ENCODE data around the gene BLOC1S1. TPM values are rescaled to one million over a fixed set of nuclear protein-coding genes. Genes with fewer than 3 reads are reported as not detected.

BLOC1S1 gene
- total and polyA plus RNA-seq, 7 donors, result 173 to 655 (median 355) TPM

- intact Hi-C loops (cut with DNase I), result no loop called here
- Histone ChIP-seq H3K4me1 (peaks cover 0 to 51% (median 46%) of the 10 kb centered on the region in 4 donors), H3K36me3 (peaks cover 9 to 22% (median 14%) of the 10 kb centered on the region in 4 donors), H3K27ac (peak overlapping the region; percentile 100), H3K27me3 (no peaks in the 10 kb centered on the region), H3K4me3 (peak overlapping the region; percentile 95 to 99 (median 98)), H3K9me3 (no peaks in the 10 kb centered on the region)
- TF ChIP-seq, protein P1, sequence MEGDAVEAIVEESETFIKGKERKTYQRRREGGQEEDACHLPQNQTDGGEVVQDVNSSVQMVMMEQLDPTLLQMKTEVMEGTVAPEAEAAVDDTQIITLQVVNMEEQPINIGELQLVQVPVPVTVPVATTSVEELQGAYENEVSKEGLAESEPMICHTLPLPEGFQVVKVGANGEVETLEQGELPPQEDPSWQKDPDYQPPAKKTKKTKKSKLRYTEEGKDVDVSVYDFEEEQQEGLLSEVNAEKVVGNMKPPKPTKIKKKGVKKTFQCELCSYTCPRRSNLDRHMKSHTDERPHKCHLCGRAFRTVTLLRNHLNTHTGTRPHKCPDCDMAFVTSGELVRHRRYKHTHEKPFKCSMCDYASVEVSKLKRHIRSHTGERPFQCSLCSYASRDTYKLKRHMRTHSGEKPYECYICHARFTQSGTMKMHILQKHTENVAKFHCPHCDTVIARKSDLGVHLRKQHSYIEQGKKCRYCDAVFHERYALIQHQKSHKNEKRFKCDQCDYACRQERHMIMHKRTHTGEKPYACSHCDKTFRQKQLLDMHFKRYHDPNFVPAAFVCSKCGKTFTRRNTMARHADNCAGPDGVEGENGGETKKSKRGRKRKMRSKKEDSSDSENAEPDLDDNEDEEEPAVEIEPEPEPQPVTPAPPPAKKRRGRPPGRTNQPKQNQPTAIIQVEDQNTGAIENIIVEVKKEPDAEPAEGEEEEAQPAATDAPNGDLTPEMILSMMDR (IDR thresholded peaks at IDR 0.05), result no peak
- TF ChIP-seq POLR2AphosphoS5 (IDR thresholded peaks at IDR 0.05), result peak; percentile 56 to 92 (median 74)
- TF ChIP-seq EP300 (IDR thresholded peaks at IDR 0.05), result no peak
- TF ChIP-seq POLR2A (IDR thresholded peaks at IDR 0.05), result peak in 1 of 2 donors; percentile 13
- DNase-seq, result peak; percentile 86
- WGBS, 2 donors, result 6 to 10% methylated on average over 19 of the region's 19 CpGs
Observed at GRCh38 chr12:55729819-55730818, 14.3 kb downstream of the BLOC1S1 start.

- intact Hi-C loops (cut with DNase I), result no loop called here
- peak; percentile 66 for DNase-seq
Observed at GRCh38 chr12:55732288-55732687, 16.4 kb downstream of the BLOC1S1 start.

DNA sequence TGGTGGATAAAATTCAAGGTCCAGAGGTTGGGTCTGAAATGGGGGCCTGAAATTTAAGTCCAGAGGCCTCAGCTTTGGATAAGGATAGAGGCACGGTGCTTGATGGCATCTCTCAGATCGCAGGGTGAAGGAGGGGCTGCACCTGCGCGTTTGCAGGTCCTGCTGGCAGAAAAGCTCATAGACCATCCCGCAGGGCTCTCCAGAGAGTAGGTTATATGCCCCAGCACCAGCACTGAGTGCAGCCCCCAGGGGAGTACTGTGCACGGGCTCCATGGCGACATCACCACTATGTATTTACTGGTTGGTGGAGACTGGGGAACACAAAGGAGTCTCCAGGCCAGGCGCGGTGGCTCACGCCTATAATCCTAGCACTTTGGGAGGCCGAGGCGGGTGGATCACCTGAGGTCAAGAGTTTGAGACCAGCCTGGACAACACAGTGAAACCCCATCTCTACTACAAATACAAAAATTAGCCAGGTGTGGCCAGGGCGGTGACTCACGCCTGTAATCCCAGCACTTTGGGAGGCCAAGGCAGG lies 17.2 kb downstream of the BLOC1S1 start:
- no peaks in the 10 kb centered on the region for H3K36me3 ChIP-seq
- peak; percentile 60 for DNase-seq
- intact Hi-C loops (cut with DNase I), result no loop called here
- peak overlapping the region in 2 of 4 donors; percentile 0 to 100 for H3K27ac ChIP-seq
- H3K4me1 ChIP-seq, result peaks cover 0 to 36% (median 28%) of the 10 kb centered on the region in 4 donors
- H3K4me3 ChIP-seq, result no peak overlapping the region
- WGBS, 2 donors, result 86 to 91% methylated on average over 14 of the region's 14 CpGs
- no peak for TF ChIP-seq EP300 (IDR thresholded peaks at IDR 0.05)
- TF ChIP-seq POLR2AphosphoS5 (IDR thresholded peaks at IDR 0.05), result no peak
- TF ChIP-seq POLR2A (IDR thresholded peaks at IDR 0.05), result no peak
- TF ChIP-seq, protein P1 (IDR thresholded peaks at IDR 0.05), result no peak
- no peaks in the 10 kb centered on the region for H3K27me3 ChIP-seq
- H3K9me3 ChIP-seq, result no peaks in the 10 kb centered on the region

More at GRCh38 chr12:55732288-55732687, 16.4 kb downstream of the BLOC1S1 start:
- Histone ChIP-seq H3K27ac (peak overlapping the region in 3 of 4 donors; percentile 100), H3K9me3 (no peaks in the 10 kb centered on the region), H3K4me3 (no peak overlapping the region), H3K27me3 (no peaks in the 10 kb centered on the region), H3K36me3 (peaks cover 0 to under 1% (median 0%) of the 10 kb centered on the region in 4 donors), H3K4me1 (peaks cover 0 to 34% (median 28%) of the 10 kb centered on the region in 4 donors)
- 87 to 88% methylated on average over 4 of the region's 4 CpGs for WGBS, 2 donors
- no peak for TF ChIP-seq EP300 (IDR thresholded peaks at IDR 0.05)
- TF ChIP-seq, protein P1 (IDR thresholded peaks at IDR 0.05), result no peak
- TF ChIP-seq POLR2AphosphoS5 (IDR thresholded peaks at IDR 0.05), result no peak
- no peak for TF ChIP-seq POLR2A (IDR thresholded peaks at IDR 0.05)

DNA sequence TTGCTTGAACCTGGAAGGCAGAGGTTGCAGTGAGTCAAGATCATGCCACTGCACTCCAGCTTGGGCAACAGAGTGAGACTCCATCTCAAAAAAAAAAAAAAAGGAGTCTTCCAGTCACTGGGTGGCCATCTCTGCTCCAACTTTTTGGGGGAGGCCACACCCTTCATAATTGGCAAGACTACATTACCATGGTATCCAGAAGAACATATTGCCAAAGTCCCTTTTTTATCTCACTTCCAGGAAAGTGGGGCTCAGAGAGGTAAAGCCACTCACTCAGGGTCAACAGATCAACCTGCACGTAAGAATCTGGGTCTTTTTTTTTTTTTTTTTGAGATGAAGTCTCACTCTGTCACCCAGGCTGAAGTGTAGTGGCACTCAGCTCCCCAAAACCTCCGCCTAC lies 18.0 kb downstream of the BLOC1S1 start:
- TF ChIP-seq, protein P1 (IDR thresholded peaks at IDR 0.05), result no peak
- no peak for TF ChIP-seq POLR2A (IDR thresholded peaks at IDR 0.05)
- no peak for TF ChIP-seq EP300 (IDR thresholded peaks at IDR 0.05)
- no peak for TF ChIP-seq POLR2AphosphoS5 (IDR thresholded peaks at IDR 0.05)
- intact Hi-C loops (cut with DNase I), result no loop called here
- WGBS, 2 donors, result 80 to 85% methylated on average over 2 of the region's 2 CpGs

More for the DNA sequence above, 18.0 kb downstream of the BLOC1S1 start:
- DNase-seq, result no peak
- H3K27ac ChIP-seq, result no peak overlapping the region
- H3K36me3 ChIP-seq, result no peaks in the 10 kb centered on the region
- peaks cover 0 to 42% (median 34%) of the 10 kb centered on the region in 4 donors for H3K4me1 ChIP-seq
- H3K27me3 ChIP-seq, result no peaks in the 10 kb centered on the region
- H3K4me3 ChIP-seq, result no peak overlapping the region
- no peaks in the 10 kb centered on the region for H3K9me3 ChIP-seq

Data from sigmoid colon (tissue), 7 donors.